SKM-1 (cell line): ENCODE data around the gene C1QTNF12.

ENCODE experiments used
- DNase-seq: peaks from one replicate; lab custom pipeline; 2025; ENCODE audit not compliant: unreplicated experiment; lab: John Stamatoyannopoulos, UW

The C1QTNF12 gene

GRCh38 chr1:1213345-1214265 lies 32.9 kb downstream of the C1QTNF12 start, which contains the start of gene TNFRSF4:
Gene TNFRSF4, minus strand, starts transcription at chr1:1214153. Its CDS starts 26 bp downstream, at chr1:1214127.
- DNase-seq: no peak

GRCh38 chr1:1212780-1213344 lies 33.7 kb downstream of the C1QTNF12 start:
- DNase-seq: no peak

DNA sequence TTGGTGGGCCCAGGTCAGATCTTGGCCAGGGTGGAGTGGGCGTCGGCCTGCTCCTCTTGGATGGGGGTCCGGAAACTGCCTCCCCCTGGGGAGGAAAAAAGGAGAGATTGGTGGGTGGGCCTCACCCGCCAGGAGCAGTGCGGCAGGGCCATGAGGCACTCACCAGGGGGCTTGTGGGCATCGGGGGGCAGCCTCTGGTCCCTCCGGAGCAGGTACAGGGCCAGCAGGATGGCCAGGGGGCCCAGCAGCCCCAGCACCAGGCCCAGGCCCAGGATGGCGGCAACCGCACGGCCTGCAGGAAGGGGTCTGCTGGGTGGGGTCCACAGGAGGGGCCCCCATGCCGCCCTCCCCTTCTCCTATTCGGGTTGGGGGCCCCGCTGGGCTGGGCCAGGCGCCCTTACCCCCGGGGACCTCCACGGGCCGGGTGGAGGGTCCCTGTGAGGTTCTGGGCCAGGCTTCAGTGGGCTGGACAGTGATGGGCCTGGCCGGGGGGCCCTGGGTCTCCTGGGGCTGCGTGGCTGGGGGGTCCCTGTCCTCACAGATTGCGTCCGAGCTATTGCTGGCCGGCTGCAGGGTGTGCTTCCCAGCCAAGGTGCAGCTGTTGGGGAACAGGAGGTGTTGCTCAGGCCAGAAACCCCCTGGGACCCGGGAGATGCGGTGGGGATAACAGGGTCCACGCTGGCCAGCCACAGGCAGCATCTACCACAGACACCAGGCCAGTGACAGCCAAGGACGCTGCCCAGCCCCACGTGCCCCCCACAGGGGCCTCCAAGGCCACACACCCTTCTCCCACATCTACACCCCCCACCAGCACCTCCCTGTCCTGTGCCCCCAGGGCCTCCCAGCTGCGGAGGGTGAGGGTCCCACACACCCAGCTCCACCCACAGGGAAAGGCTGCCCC lies 34.7 kb downstream of the C1QTNF12 start:
- DNase-seq: no peak

GRCh38 chr1:1210726-1211540 lies 35.6 kb downstream of the C1QTNF12 start:
- no peak for DNase-seq

DNA sequence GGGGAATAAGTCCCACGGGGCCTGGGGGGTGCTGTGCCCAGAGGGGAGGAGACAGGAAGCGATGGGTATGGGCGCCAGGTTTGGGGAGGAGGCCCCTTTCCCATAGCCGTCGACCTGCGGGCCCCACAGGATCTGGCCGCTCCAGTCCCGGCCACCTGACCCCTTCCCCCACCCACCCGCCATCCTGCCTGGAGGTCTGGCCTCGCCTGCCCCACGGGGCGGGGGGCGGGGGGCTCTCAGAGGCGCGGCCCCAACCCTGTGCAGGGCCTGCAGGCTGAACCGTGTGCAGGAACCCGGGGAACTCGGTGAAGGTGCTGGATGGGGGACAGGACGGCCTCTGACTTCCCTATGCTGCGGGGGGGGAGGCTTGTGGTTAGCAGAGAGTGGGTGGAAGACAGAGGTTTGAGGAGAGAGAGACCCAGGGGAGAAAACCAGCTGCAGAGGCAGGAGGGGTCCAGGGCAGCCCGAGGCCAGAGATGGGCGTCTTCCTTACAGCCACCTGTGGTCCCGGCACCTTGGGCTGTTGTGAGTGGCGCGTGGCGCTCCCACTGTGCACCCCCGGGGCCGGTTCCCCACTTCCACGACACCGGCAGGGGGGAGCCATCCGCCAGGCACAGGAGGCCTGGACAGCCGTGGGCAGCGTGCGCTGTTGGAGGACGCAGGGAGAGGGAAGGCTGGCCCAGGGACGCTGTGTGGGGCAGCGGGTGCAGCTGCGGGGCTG lies 37.6 kb downstream of the C1QTNF12 start:
- DNase-seq: peak; percentile 13

DNA sequence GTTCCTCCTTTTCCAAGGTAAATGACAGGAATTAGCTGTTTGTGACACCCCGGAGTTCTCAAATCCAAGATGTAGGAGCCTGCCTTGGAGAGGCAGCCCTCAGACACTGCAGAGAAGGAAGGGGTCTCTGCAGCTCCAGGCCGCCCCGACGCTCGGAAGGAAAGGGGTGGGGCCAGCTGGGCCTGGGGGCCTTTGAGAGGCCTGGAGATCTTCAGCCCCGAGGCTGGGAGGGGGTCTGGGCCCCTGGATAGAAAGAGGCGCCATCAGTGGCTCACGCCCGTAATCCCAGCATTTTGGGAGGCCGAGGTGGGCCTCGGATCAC lies 39.0 kb downstream of the C1QTNF12 start:
- no peak for DNase-seq

- no peak for DNase-seq
These were observed 39.5 kb downstream of the C1QTNF12 start for GRCh38 chr1:1206966-1207531.

DNA sequence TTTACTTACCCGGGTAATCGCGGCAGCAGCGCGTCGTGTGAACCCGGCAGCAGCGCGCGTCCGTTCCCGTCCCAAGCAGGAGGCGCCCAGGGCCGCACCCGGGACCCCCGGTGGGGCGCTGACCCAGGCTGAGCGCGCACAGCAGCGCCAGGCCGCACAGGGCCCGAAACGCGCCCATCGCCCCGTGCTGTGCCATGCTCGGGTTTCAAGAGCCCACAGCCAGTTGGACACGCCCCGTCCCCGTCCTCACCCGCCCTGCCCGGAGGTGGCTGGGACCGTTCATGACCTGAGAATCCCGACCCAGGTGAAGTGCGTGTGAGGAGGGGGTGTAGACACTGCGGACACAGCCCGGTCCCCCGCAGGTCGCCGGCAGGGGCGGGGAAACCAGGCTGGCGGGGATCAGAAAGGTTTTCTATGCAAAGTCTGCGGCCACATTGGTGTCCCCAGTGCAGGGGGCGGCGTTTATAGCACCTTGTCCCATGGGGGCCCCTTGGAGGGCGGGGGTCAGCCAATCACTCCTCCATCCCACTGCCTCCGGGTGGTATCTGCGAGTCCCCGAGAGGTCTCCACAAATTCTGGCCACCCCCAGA lies 40.1 kb downstream of the C1QTNF12 start, which contains the start of gene TNFRSF18:
Gene TNFRSF18 (minus strand): TSS at position 217 of the 590 bp plus-strand sequence. CDS start 21 bp downstream, at position 196.
- no peak for DNase-seq

DNA sequence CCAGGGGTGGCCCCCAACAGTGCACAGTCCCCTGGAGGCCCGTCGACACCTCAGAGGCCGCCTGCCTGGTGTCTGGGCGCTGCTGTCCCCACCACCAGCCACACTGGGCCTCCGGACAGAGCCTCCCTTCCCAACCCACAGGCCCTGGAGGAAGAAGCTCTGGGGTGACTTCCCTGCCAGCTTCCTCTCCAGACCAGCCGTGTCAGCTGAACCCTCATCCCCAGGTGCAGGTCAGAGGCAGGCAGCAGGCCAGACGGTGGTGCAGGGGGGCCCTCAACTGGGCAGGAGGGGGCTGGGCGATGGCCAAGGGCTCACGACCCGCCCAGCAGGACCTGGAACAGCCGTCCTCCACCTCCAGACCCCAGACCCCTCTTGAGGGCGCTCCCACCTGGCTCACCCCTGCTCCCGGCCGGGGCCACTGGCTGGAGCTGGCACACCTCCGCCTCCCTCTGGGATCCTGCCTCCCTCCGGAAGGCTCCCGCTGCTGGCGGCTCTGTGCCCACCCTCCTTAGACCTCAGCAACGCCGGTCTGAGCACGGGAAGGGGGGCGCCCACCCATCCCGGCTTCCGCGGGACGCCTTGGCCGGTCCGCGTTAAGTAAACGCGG lies 40.6 kb downstream of the C1QTNF12 start:
- DNase-seq: no peak

- no peak for DNase-seq
These were observed 41.3 kb downstream of the C1QTNF12 start for GRCh38 chr1:1204998-1205768.

DNA sequence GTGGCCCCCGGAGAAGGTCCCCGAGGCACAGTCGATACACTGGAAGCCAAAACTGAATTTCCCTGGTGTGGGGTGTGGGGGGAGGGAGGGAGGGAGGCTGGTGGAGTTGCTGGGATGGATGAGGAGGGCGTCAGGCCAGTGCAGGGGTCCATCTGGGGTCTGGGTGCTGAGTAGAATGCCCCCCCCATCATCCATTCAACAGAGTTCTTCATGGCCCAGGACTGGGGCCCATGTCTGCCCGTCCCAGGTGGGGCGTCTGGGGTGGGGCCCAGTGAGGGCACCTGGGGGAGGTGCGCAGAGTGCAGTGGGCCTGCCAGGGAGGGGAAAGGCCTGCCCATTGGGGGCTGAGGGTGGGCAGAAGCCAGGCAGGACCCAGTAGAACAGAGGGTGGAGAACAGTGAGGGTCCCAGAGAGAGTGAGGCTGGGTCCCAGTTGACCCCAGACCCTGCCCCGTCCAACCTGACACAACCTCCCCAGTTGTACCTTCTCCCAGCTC lies 42.0 kb downstream of the C1QTNF12 start:
- DNase-seq: no peak

- no peak for DNase-seq
These were observed 42.7 kb downstream of the C1QTNF12 start for GRCh38 chr1:1203561-1204424.

- no peak for DNase-seq
These were observed 43.5 kb downstream of the C1QTNF12 start for GRCh38 chr1:1202831-1203560.

- DNase-seq: no peak
These were observed 45.4 kb downstream of the C1QTNF12 start for GRCh38 chr1:1200876-1201810.
